Neural cell (in vitro differentiated cells): Measurements from ENCODE around the gene HBG1.

Experiments used
- CTCF ChIP-seq: fragments of 450-650 bp; IDR thresholded peaks from 2 replicates; pipeline ENCODE4 v1.5.1; 2014; ENCODE audit warnings: antibody characterized with exemption, mild to moderate bottlenecking, moderate library complexity; ENCODE audit not compliant: poor library complexity, severe bottlenecking
- EP300 ChIP-seq: fragments of 450-650 bp; conservative IDR thresholded peaks from 2 replicates; pipeline ENCODE4 v1.6.1; 2014; ENCODE audit warnings: antibody characterized with exemption, mild to moderate bottlenecking, moderate library complexity; ENCODE audit not compliant: poor library complexity, severe bottlenecking
- EZH2 ChIP-seq: fragments of 200-600, 300-800 bp; shearing (Covaris generic), sonication (generic); IDR thresholded peaks from 2 replicates; pipeline ENCODE4 v1.6.1; 2014; ENCODE audit warnings: antibody characterized with exemption, low read length, borderline replicate concordance, mild to moderate bottlenecking; ENCODE audit not compliant: insufficient read depth, poor library complexity, severe bottlenecking
- MXI1 ChIP-seq: fragments of 450-650 bp; conservative IDR thresholded peaks from 2 replicates; pipeline ENCODE4 v1.6.1; 2014; ENCODE audit warnings: antibody characterized with exemption, mild to moderate bottlenecking; ENCODE audit not compliant: poor library complexity, severe bottlenecking
- POLR2AphosphoS5 ChIP-seq: IDR thresholded peaks from 2 replicates; pipeline ENCODE4 v1.6.1; 2012
- RAD21 ChIP-seq: fragments of 450-650 bp; conservative IDR thresholded peaks from 2 replicates; pipeline ENCODE4 v1.6.1; 2014; ENCODE audit warnings: antibody characterized with exemption, mild to moderate bottlenecking, moderate library complexity
- REST ChIP-seq: IDR thresholded peaks from 2 replicates; pipeline ENCODE4 v1.6.1; 2012; ENCODE audit warnings: borderline replicate concordance
- SMC3 ChIP-seq: fragments of 450-650 bp; conservative IDR thresholded peaks from 2 replicates; pipeline ENCODE4 v1.6.1; 2014; ENCODE audit warnings: antibody characterized with exemption, mild to moderate bottlenecking, moderate library complexity; ENCODE audit not compliant: poor library complexity
- TAF1 ChIP-seq: IDR thresholded peaks from 2 replicates; pipeline ENCODE4 v1.6.1; 2012; ENCODE audit warnings: low read depth

GRCh38 chr11:5280582-5281102 lies 31.0 kb upstream of the HBG1 start:
- TF ChIP-seq REST (no peak), CTCF (no peak), TAF1 (no peak), POLR2AphosphoS5 (no peak), MXI1 (no peak), EP300 (no peak), SMC3 (no peak), EZH2 (no peak), RAD21 (no peak)
